GM10266 (cell line): Measurements from ENCODE around the gene KCNIP1.

Experiments used
- DNase-seq: peaks from one replicate; pipeline ENCODE4 v3.0.0; 2012; ENCODE audit errors: extremely low spot score
- TF ChIP-seq, protein P1 (sequence below): IDR thresholded peaks from 2 replicates; pipeline ENCODE4 v1.5.1; 2012; ENCODE audit warnings: mild to moderate bottlenecking, low read depth; ENCODE audit not compliant: control insufficient read depth, insufficient read depth; ENCODE audit errors: missing control alignments

The KCNIP1 gene

DNA sequence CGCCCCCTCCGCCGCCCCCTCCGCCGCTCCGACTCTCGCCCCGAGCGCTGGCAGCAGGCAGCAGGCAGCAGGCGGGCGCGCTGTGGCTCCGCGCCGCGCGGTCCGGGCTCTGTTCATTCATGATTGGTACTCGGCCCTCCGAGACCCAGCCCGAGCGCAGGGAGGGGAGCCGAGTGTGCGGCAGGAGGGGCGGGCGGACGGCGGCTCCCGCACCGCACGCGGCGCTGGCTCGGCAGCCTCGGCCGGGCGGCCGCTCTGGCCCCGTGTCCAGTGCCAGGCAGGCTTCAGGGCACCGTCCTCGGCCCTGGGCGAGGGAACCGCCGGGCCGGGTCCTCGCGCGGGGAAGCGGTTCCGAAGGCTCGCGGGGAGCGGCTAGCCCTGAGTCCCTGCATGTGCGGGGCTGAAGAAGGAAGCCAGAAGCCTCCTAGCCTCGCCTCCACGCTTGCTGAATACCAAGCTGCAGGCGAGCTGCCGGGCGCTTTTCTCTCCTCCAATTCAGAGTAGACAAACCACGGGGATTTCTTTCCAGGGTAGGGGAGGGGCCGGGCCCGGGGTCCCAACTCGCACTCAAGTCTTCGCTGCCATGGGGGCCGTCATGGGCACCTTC, at the start of gene KCNIP1:
Gene KCNIP1, plus strand, starts transcription at position 31 of the 607 bp plus-strand sequence.
- TF ChIP-seq, protein P1, sequence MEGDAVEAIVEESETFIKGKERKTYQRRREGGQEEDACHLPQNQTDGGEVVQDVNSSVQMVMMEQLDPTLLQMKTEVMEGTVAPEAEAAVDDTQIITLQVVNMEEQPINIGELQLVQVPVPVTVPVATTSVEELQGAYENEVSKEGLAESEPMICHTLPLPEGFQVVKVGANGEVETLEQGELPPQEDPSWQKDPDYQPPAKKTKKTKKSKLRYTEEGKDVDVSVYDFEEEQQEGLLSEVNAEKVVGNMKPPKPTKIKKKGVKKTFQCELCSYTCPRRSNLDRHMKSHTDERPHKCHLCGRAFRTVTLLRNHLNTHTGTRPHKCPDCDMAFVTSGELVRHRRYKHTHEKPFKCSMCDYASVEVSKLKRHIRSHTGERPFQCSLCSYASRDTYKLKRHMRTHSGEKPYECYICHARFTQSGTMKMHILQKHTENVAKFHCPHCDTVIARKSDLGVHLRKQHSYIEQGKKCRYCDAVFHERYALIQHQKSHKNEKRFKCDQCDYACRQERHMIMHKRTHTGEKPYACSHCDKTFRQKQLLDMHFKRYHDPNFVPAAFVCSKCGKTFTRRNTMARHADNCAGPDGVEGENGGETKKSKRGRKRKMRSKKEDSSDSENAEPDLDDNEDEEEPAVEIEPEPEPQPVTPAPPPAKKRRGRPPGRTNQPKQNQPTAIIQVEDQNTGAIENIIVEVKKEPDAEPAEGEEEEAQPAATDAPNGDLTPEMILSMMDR, result no peak
- no peak for DNase-seq

GRCh38 chr5:170463426-170463825, 40.4 kb upstream of the KCNIP1 start:
- no peak for DNase-seq
- TF ChIP-seq, protein P1, result no peak

DNA sequence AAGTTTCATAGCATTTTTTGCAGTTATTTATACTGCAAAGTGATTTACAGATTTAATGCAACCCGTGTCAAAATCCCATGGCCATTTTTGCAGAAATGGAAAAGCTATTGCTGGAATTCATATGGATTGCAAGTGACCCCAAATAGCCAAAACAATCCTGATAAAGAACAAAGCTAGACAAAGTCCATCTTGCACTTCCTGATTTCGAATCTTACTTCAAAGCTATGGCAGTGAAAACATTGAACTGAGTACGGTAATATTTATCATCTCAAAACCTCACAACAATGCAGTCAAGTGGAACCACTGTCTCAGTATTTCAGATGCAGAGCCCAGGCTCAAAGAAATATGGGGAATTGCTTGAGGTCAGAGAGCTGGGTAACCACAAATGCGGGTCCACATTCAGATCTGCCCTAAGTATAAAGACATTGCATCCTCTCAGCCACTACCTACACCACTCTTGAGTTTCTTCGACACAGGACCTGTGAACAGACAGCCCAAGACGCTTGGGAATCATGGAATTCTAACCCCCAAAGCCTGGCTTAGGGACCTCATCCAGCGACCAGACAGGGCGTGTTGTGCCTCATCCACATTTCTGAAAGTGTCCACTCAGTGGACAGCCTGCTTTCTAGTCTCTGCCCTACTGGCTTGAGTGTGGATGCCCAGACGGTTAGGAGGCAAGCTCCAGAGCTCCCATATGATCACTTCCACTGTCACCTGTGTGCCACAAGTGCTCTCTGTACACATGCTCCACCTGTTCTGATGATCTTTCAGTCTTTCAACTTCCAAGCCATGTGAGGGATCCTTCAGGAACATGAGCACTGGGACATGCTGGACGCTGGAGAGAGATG, 39.3 kb upstream of the KCNIP1 start:
- DNase-seq, result no peak

DNA sequence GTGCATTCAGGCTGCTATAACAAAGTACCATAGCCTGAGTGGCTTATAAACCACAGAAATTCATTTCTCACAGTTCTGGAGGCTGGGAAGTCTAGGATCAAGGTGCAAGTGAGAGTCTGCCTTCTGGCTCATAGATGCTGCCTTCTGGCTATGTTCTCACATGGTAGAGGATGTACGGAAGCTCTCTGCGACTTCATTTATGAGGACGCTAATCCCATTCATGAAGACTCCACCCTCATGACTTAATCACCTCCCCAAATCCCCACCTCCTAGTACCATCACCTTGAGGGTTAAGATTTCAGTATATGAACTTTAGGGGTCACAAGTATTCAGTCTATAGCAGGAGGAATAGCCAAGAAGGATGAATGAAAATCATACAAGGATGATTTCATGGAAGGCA, 37.3 kb upstream of the KCNIP1 start:
- DNase-seq, result no peak
- TF ChIP-seq, protein P1, result no peak

More for the DNA sequence above, 39.3 kb upstream of the KCNIP1 start:
- TF ChIP-seq, protein P1, result no peak

DNA sequence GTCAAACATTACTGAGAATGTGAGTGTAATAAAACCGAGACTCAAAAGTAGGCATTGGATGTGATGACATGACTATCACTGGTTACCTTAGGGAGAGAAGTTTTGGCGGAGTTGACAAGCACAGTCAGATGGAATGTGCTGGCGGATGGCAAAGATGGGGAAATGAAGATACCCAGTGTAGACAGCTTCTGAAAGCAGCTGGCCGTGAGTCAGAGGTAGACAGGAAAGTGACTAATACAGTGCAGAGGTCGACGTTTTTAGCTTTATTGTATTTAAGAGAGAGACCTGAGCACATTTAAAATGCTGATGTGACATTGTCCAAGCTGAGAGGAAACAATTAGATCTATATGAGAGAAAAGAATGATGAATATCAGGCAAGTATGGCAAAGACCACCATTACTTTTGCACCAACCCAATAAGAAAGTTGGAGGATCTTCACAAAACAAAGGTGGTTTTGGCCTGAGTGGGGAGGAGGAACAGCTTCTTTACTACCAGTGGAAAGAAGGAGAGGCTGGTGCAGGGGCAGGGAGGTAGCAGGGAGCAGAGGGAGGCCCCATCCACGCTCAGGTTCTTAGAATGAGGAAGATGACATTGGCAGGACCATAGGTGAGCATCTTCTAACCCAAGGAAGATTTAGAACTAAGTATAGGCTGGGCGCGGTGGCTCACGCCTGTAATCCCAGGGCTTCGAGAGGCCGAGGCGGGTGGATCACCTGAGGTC, 36.7 kb upstream of the KCNIP1 start:
- no peak for DNase-seq
- TF ChIP-seq, protein P1, result no peak

GRCh38 chr5:170468633-170469285, 35.1 kb upstream of the KCNIP1 start:
- DNase-seq, result no peak
- TF ChIP-seq, protein P1, result no peak
